ENCODE data around the gene ZC3H14.

DNA sequence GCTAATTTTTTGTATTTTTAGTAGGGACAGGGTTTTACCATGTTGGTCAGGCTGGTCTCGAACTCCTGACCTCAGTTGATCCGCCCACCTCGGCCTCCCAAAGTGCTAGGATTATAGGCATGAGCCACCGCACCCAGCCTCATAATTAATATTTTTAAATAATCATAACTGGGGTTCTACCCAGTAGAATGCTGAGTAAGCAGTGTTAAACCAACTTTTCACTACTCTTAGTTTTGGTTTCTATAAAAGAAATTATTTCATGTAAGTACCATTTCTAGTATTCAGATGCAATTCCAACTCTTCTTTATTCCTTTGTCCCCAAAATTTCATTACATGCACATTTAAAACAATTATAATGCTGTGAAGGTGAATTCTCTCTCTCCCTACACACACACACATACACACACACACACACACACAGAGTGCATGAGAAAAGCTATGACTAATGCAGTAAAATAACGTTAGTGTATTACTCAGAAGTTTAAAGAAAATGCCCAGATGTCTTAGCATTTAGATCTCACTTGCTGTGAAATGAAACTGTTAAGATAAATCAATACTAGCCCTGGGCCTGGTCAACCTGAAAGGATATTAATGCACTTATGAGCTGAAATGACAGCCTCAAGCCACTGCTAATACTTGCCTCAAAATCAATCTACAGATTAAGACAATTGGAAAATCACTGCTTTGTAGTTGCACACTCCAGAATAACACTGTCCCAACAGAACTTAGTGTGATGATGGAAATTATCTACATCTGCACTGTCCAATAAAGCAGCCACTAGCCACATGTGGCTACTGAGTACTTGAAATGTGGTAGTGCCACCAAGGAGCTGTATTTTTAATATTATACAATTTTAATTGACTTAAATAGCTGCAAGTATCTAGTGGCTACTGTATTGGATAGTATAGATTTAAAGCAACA lies 44.0 kb upstream of the ZC3H14 start:
- no peak for TF ChIP-seq CTCF (IDR thresholded peaks at IDR 0.05; ENCODE audit: low read length)
- no peak for TF ChIP-seq EZH2 (optimal IDR thresholded peaks at IDR 0.05; ENCODE audit: low read depth, low read length)
